HG03432 (cell line): ENCODE data around the gene FAM78B.

Experiments
- ATAC-seq: cut with Tn5 transposase; IDR thresholded peaks from one replicate; pipeline ENCODE4 v1.9.1; 2021; ENCODE audit warnings: mild to moderate bottlenecking, moderate library complexity; ENCODE audit not compliant: unreplicated experiment

The FAM78B gene

GRCh38 chr1:166073489-166073888 lies 93.3 kb downstream of the FAM78B start:
- ATAC-seq: no peak

DNA sequence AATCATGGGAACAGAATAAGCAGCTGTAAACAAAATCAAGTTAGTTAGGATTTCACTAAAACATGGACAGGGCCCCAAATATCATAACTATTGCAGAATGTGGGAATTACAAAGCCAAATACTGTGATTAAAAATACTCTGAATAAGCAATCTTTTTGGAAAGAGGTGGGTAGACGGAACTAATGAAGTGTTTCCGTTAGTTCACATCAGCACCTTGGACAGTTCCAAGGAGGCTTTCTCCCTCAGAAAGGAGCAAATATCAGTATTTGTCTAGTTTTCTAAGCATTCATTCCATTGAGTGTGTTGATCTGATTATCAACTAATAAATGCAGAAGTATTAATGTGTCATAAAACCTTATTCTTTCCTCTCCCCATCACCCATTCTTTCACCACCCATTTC lies 97.4 kb downstream of the FAM78B start:
- no peak for ATAC-seq

GRCh38 chr1:166066107-166066506 lies 100.7 kb downstream of the FAM78B start:
- ATAC-seq: no peak

GRCh38 chr1:166064951-166065350 lies 101.8 kb downstream of the FAM78B start:
- no peak for ATAC-seq

DNA sequence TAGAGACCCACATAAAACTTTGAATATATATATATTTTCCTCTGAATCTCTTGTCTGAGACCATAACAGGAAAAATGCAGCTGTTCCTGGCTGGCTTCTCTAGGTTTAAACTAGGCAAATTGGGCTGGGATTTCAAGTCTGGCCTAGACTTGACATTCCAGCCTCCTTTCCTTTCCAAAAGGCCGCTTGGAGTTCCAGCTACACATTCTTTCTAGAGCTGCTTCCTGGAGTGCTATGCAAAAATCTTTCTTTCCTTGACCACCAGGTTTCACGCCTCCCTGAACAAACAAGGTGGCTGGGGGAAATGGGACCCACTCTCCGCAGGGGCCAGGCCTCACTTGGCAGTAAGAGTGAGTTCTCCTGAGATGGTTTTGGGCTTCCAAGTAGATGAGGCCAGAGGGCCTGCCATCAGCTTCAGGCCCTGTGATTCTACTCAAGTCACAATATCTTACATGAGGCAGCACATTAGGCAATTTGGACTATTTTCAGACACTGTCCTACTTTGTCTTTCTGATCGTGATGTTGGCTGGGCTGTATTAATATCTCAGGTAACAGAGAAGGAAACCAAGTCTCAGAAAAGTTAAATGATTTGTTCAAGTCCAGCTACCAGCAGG lies 102.4 kb downstream of the FAM78B start:
- ATAC-seq: no peak

GRCh38 chr1:166063701-166064100 lies 103.1 kb downstream of the FAM78B start:
- no peak for ATAC-seq

DNA sequence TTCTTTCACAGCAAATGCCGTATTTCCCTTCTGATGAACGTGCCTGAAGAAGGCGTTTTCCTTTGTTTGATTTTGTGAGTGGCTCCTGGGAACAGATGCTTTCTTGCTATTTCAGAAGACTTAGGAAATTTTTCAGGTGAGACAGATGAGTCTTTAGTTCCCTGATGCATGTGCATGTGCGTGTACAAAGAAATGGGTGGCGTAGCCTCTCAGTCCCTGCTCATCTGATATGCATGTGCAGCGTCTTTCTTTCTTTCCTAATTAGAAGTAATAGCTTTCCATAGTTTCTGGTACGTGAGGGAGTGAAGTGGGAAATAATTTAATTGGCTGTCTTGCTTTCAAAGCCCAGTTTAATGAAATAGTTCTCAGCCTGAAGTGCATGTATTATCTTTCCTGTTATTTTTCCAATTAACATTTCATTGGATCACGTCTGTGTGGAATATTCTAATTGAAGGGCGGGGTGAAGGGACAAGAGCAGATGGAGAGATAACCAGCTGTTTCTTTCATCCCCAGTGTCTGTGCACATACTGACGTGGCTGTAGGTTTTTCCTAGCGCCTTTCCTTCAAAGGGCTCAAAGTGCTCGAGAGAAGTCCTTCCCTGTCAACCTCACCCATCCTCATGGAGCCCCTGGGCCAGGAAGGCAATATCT lies 104.3 kb downstream of the FAM78B start:
- no peak for ATAC-seq

DNA sequence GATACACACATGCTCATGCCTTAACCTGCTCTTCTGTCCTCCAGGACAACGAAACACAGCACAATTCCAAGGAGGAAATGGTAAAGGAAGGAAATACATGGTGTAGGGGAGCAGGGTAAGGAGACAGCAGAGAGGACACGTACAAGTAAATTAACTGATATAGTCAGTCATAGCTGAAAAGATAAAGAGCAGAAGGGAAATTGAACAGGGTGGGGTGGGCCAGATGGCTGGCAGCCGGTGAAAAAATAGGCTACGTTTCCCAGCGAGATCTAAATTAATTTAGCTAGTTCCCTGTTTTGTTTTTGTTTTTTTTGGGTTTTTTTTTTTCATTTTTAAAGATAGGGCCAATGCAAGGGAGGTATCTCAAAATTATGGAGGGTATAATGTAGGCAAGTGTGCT lies 109.2 kb downstream of the FAM78B start:
- ATAC-seq: no peak

GRCh38 chr1:166053395-166053794 lies 113.4 kb downstream of the FAM78B start:
- ATAC-seq: no peak

DNA sequence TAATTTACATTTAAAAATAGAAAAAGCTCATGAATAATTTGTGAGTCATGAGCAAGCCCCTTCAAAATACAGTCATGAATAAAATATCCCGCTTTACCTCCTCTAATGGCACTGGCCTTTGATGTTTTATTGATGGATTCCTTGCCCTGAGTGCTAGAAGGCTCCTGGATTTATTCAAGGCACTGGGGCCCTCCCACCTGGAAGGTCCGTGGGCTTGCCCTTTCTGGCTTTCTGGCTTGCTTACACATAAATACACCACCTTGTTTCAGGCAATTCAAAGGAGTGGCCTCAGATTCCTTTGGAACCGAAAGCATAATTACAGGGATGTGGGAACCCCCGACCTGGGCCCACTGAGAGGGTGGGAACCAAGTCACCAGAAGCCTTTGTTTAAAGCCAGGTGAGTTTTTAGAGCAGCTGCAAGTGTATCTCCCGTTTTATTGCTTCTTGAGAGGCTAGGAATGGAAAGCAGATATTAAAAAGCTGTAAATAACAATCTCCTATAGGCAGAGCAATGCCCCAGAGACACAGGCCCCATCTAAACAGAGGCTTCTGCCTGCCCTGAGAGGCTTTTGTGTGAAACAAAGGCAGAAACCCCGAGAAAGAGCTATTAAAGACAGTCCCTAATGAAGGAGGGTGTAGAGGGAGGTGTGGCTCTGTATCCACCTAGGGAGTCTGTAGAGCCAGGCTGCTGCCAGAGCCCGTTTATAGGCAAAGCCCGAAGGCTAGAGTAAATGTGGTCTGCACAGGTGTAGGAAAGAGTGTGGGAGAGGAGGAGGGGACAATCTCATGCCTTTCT lies 126.4 kb downstream of the FAM78B start:
- no peak for ATAC-seq

- no peak for ATAC-seq
Observed at GRCh38 chr1:166039436-166040201, 127.2 kb downstream of the FAM78B start.

DNA sequence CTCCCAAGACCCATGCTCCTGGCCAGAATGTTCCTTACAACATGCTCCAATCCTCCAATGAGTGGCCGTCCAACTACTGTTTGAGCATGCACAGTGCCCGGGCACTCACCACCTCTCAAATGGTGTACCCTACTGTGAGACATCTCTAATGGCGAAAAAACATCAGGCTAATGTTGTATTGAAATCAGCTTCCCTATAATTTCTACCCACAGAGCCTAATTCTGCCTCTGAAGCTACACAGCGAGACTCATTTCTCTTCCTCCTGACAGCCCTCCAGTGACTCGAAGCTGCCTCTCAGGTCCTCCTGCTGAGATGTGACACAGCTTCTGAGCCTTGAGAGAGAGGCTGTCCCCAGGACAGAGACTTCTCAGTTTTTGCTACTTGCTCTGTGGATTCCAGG lies 130.7 kb downstream of the FAM78B start:
- ATAC-seq: no peak

DNA sequence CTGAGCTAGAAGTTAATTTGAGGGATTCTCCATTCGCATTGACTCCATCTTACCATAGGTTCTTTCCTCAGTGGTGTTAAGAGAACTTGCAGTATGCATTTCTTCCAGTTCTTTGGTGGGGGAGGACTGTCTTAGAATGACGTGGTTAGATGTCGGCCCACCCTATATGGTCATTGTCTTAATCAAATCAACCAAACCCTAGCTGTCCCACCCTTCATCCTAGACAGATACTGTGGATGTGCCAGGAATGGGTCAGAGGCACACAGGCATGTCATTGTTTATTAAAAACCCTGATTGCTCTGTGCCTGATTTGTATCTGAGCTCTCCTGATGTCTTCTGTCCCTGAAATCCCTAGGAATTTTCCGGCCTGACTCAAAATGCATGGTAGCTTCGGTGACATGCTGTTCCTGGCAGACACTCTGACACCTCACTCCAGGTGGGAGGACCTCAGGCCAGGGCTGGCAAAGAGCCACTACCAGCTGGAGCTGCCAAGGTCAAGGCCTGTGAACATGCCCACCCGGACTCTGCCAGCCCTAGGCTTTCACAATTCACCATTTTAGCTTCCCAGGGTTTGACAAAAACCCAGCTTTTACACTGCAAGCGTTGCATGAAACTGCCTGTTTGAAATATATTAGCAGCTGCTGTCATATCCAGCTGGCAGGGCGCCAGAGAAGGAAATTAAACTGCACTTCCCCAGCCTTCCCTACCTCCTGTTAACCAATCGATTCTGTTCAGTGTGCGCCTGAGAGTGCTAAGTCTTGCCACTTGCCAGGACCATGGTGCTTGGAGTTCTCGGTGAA lies 134.0 kb downstream of the FAM78B start:
- no peak for ATAC-seq

GRCh38 chr1:166031932-166032571 lies 134.7 kb downstream of the FAM78B start:
- ATAC-seq: no peak

GRCh38 chr1:166029196-166029945 lies 137.4 kb downstream of the FAM78B start:
- no peak for ATAC-seq

DNA sequence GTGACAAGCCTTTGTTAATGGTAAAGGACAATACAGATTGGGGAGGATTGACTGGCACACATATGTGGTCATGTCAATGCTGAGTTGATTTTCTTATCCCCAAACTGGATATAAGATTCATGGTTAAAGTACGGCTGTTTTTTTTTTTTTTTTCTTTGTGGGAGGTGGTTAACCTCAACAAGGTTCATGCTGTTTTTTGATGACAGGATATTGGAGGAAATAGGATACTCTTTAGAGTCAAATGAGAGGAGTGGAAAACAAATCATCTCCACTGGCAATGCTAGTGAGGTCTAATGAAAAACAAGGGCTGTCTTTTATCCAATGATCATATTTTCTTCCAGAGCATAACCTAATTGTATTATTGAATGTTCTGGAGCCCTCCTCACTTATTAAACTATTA lies 140.2 kb downstream of the FAM78B start:
- ATAC-seq: no peak

- ATAC-seq: no peak
Observed at GRCh38 chr1:166026143-166026542, 140.7 kb downstream of the FAM78B start.

- no peak for ATAC-seq
Observed at GRCh38 chr1:166020210-166020609, 146.6 kb downstream of the FAM78B start.
